GM12892 (cell line): ENCODE results near the gene FDXACB1.

Source experiments
- POLR2A ChIP-seq: IDR thresholded peaks from 2 replicates; pipeline ENCODE4 v1.6.1; 2011; ENCODE audit warnings: low read depth, low read length, control low read depth
- POLR2AphosphoS5 ChIP-seq: IDR thresholded peaks from 2 replicates; pipeline ENCODE4 v1.6.1; 2011; ENCODE audit warnings: low read depth, low read length, control low read depth

DNA sequence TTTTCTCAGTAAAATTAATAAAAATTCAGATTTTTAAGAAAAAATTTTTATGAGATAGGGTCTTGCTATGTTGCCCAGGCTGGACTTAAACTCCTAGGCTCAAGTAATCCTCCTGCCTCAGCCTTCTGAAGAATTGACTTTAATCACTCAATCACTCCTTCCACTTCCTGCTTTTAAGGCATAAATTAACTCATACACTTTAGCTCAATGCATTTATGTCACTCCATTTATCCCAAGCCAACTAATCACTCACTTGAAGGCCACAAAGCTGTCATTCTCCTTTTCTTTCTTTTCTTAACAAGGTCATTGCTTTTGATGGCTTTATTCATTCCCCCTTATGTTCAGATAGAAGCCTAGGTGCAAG, 8.5 kb downstream of the FDXACB1 start:
- no peak for TF ChIP-seq POLR2A
- no peak for TF ChIP-seq POLR2AphosphoS5
